Loucy (cell line): ENCODE measurements around the gene TBATA.

ENCODE experiments used
- H2AFZ ChIP-seq: fragments of 200-600 bp; sonication (generic); 2 replicates; pipeline ENCODE4 v1.6.0; 2016; ENCODE audit warnings: antibody characterized with exemption, mild to moderate bottlenecking, low read length, moderate library complexity
- H3F3A ChIP-seq: fragments of 200-600 bp; 2 replicates; pipeline ENCODE4 v1.6.0; 2016; ENCODE audit warnings: antibody characterized with exemption, low read depth, mild to moderate bottlenecking
- H3K27me3 ChIP-seq: fragments of 200-600 bp; sonication (generic); 2 replicates; pipeline ENCODE4 v1.6.1; 2014; ENCODE audit warnings: low read length, mild to moderate bottlenecking; ENCODE audit not compliant: insufficient read depth, poor library complexity, severe bottlenecking
- H3K36me3 ChIP-seq: fragments of 200-600 bp; sonication (generic); 2 replicates; pipeline ENCODE4 v1.6.1; 2016; ENCODE audit warnings: low read length; ENCODE audit not compliant: insufficient read depth
- H3K4me1 ChIP-seq: fragments of 200-600 bp; sonication (generic); 2 replicates; pipeline ENCODE4 v1.5.1; 2014; ENCODE audit warnings: low read length, mild to moderate bottlenecking; ENCODE audit not compliant: insufficient read depth, poor library complexity, severe bottlenecking
- H3K4me2 ChIP-seq: fragments of 200-600 bp; sonication (generic); 2 replicates; pipeline ENCODE4 v1.6.0; 2014; ENCODE audit warnings: antibody characterized with exemption, low read length, low read depth, mild to moderate bottlenecking; ENCODE audit not compliant: poor library complexity, severe bottlenecking
- H3K4me3 ChIP-seq: fragments of 200-600 bp; sonication (generic); 2 replicates; pipeline ENCODE4 v1.5.1; 2014; ENCODE audit warnings: low read length, mild to moderate bottlenecking, mixed read lengths; ENCODE audit not compliant: poor library complexity, severe bottlenecking
- H3K79me2 ChIP-seq: fragments of 200-600 bp; sonication (generic); 2 replicates; pipeline ENCODE4 v1.6.1; 2014; ENCODE audit warnings: low read length; ENCODE audit not compliant: insufficient read depth
- H3K9ac ChIP-seq: fragments of 200-600 bp; sonication (generic); 2 replicates; pipeline ENCODE4 v1.6.0; 2014; ENCODE audit warnings: mild to moderate bottlenecking, low read depth, low read length, moderate library complexity; ENCODE audit not compliant: poor library complexity, severe bottlenecking
- H3K9me2 ChIP-seq: fragments of 200-600 bp; sonication (generic); replicated peaks from 2 replicates; pipeline ENCODE4 v1.6.1; 2016; ENCODE audit warnings: low read depth, low read length, mixed read lengths
- H3K9me3 ChIP-seq: fragments of 200-600 bp; sonication (generic); 2 replicates; pipeline ENCODE4 v1.6.1; 2014; ENCODE audit warnings: mild to moderate bottlenecking, antibody characterized with exemption, low read length, low read depth; ENCODE audit not compliant: insufficient read depth
- H4K20me1 ChIP-seq: fragments of 200-600 bp; sonication (generic); 2 replicates; pipeline ENCODE4 v1.6.0; 2014; ENCODE audit warnings: antibody characterized with exemption, low read length, mild to moderate bottlenecking; ENCODE audit not compliant: insufficient read depth, poor library complexity, severe bottlenecking
- EZH2phosphoT487 ChIP-seq: fragments of 200-600 bp; IDR thresholded peaks from 2 replicates; pipeline ENCODE4 v1.6.1; 2018; ENCODE audit warnings: antibody characterized with exemption, mild to moderate bottlenecking, moderate library complexity, borderline replicate concordance
- TF ChIP-seq, protein P1 (sequence below): fragments of 200-600 bp; sonication (generic); conservative IDR thresholded peaks from 2 replicates; pipeline ENCODE4 v1.5.1; 2014; ENCODE audit warnings: mild to moderate bottlenecking, antibody characterized with exemption, low read length

Gene TBATA

DNA sequence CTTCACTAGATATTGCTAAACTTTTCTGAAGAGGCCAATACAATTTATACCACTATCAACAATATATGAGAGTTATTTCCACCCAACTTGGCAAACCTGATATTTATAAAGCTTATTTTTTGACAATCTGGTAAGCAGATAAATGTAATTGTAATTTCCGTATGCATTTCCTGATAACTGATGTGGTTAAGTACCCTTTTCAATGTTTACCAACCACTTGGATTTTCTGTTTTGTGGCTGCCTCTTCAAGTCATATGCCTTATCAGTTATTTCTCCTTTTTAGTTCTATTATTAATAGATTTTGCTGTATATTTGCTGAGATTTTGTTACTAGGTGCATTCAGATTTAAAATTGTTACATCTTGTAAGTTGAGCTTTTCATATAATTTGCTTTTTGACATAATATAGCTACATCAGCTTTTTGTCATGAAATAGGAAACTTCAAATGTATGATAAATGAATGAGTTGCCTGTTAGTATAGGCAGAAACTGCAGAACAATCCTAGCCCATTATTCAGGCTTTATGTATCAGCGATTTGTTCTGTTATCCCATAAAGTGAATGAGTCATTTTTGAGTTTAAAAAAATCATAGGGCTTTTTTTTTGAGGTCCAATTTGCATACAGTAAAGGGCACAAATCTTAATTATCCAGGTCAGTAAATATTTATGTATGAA, 42.0 kb upstream of the TBATA start:
- Histone ChIP-seq H3F3A (no peaks in the 10 kb centered on the region), H3K9ac (no peak overlapping the region), H3K79me2 (no peaks in the 10 kb centered on the region), H3K4me2 (no peak overlapping the region), H3K9me2 (no peaks in the 10 kb centered on the region), H3K4me1 (peaks cover 9% of the 10 kb centered on the region), H3K9me3 (no peaks in the 10 kb centered on the region), H4K20me1 (no peaks in the 10 kb centered on the region), H3K27me3 (no peaks in the 10 kb centered on the region), H2AFZ (no peak overlapping the region), H3K36me3 (no peaks in the 10 kb centered on the region), H3K4me3 (no peak overlapping the region)
- TF ChIP-seq, protein P1, sequence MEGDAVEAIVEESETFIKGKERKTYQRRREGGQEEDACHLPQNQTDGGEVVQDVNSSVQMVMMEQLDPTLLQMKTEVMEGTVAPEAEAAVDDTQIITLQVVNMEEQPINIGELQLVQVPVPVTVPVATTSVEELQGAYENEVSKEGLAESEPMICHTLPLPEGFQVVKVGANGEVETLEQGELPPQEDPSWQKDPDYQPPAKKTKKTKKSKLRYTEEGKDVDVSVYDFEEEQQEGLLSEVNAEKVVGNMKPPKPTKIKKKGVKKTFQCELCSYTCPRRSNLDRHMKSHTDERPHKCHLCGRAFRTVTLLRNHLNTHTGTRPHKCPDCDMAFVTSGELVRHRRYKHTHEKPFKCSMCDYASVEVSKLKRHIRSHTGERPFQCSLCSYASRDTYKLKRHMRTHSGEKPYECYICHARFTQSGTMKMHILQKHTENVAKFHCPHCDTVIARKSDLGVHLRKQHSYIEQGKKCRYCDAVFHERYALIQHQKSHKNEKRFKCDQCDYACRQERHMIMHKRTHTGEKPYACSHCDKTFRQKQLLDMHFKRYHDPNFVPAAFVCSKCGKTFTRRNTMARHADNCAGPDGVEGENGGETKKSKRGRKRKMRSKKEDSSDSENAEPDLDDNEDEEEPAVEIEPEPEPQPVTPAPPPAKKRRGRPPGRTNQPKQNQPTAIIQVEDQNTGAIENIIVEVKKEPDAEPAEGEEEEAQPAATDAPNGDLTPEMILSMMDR: no peak
- no peak for TF ChIP-seq EZH2phosphoT487

DNA sequence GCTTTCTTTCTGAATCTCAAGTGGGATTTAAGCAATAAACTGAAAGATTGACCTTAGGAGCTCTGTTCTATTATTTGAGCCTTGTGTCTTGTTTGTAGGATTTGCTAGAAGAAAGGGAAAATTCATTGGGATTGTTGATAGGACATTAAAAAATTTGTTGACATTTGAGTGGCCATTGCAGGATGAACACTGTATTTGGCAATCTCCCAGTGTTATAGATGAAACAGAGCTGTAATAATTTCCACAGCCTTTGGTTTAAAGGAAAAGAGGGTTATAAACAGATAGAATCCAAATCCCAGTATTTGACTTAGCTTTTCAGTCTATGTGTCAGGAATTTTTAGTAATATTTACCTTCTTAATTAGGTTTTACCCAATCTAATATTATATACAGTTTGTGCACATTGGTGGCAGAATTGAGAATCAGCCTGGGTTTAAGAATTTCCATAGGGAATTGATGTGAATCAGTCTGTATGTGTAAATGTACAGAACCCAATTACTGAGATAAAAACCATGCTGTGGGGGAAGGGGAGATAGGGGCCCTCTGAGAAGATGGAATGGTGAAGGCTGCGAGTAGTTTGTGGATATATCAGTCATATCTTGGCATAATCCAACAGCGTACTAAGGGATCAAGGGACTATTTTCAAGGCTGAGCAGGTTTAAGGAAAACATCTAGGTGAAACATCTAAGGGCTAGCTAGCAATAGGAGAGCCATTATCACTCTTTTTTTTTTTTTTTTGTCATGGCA, 37.1 kb upstream of the TBATA start:
- H3K9me2 ChIP-seq: no peaks in the 10 kb centered on the region
- H3F3A ChIP-seq: no peaks in the 10 kb centered on the region
- no peaks in the 10 kb centered on the region for H4K20me1 ChIP-seq
- no peak overlapping the region for H2AFZ ChIP-seq
- H3K4me2 ChIP-seq: no peak overlapping the region
- H3K27me3 ChIP-seq: no peaks in the 10 kb centered on the region
- H3K4me1 ChIP-seq: peaks cover 18% of the 10 kb centered on the region
- H3K79me2 ChIP-seq: no peaks in the 10 kb centered on the region
- no peaks in the 10 kb centered on the region for H3K9me3 ChIP-seq
- no peak overlapping the region for H3K9ac ChIP-seq
- H3K4me3 ChIP-seq: no peak overlapping the region
- TF ChIP-seq EZH2phosphoT487: no peak
- TF ChIP-seq, protein P1: no peak
- H3K36me3 ChIP-seq: no peaks in the 10 kb centered on the region

DNA sequence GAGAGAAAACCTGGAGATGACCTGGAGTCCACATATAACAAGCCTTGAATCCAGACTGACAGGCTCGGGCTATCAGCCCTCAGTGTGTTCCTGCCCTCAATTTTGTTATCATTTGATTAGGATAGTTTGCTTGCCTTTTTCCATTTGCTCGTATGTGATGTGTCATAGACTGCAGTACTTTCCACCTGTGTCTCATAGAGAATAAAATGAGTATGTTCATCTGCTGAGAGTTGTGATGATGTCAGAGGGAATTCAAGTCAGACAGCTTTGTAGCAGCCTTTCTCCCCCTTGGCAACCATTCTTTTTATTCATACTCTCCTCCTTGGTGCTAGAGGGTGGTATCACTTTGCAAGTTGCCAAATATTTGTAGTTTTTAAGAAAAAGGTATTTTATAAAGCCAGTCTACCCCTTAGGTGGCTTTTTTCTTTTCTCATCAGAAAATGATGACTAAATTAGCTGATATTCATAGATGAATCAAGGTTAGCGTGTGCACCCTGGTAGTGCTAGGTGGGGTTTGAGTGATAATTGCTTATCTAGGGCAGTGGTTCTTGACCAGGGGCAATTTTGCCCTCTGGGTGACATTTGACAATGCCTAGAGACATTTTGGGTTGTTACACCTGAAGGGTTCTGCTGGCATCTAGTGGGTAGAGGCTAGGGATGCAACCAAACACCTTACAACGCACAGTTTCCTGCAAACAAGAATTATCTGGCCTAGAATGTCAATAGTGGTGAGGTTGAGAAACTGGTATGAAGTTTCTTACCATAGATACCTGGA, 36.0 kb upstream of the TBATA start:
- no peak overlapping the region for H3K9ac ChIP-seq
- peaks cover 17% of the 10 kb centered on the region for H3K4me1 ChIP-seq
- H3K4me2 ChIP-seq: no peak overlapping the region
- H2AFZ ChIP-seq: no peak overlapping the region
- H3F3A ChIP-seq: no peaks in the 10 kb centered on the region
- no peaks in the 10 kb centered on the region for H3K27me3 ChIP-seq
- TF ChIP-seq EZH2phosphoT487: no peak
- TF ChIP-seq, protein P1: peak; percentile 64
- no peaks in the 10 kb centered on the region for H3K79me2 ChIP-seq
- H3K9me2 ChIP-seq: no peaks in the 10 kb centered on the region
- no peaks in the 10 kb centered on the region for H3K36me3 ChIP-seq
- H3K4me3 ChIP-seq: no peak overlapping the region
- H3K9me3 ChIP-seq: no peaks in the 10 kb centered on the region
- H4K20me1 ChIP-seq: no peaks in the 10 kb centered on the region
